Mesendoderm (in vitro differentiated cells): ENCODE measurements around the gene TSPAN15.

Experiments used
- DNase-seq: peaks from one replicate; pipeline ENCODE4 v3.0.0; 2013
- H2AK5ac ChIP-seq: 2 replicates; pipeline ENCODE4 v1.6.1; 2013; ENCODE audit warnings: low read length, inconsistent platforms
- H2BK120ac ChIP-seq: 2 replicates; pipeline ENCODE4 v1.6.1; 2013; ENCODE audit warnings: low read depth, mild to moderate bottlenecking, low read length, moderate library complexity, mixed read lengths
- H2BK15ac ChIP-seq: replicated peaks from 2 replicates; pipeline ENCODE4 v1.6.1; 2013; ENCODE audit warnings: low read depth, mild to moderate bottlenecking, moderate library complexity
- H2BK5ac ChIP-seq: 2 replicates; pipeline ENCODE4 v1.6.1; 2013; ENCODE audit warnings: low read length, inconsistent platforms
- H3K18ac ChIP-seq: 2 replicates; pipeline ENCODE4 v1.6.1; 2013; ENCODE audit warnings: mild to moderate bottlenecking, low read length, mixed read lengths
- H3K23ac ChIP-seq: one replicate; pipeline ENCODE4 v1.6.1; 2013; ENCODE audit warnings: low read length
- H3K27ac ChIP-seq: 2 replicates; pipeline ENCODE4 v1.5.1; 2013; ENCODE audit warnings: low read depth, mild to moderate bottlenecking, inconsistent platforms, low read length, moderate library complexity
- H3K27me3 ChIP-seq: 2 replicates; pipeline ENCODE4 v1.6.1; 2013; ENCODE audit warnings: low read length, control low read depth, mild to moderate bottlenecking, inconsistent platforms; ENCODE audit not compliant: insufficient read depth, poor library complexity
- H3K36me3 ChIP-seq: 2 replicates; pipeline ENCODE4 v1.6.1; 2013; ENCODE audit warnings: low read length, inconsistent platforms; ENCODE audit not compliant: control insufficient read depth, insufficient read depth
- H3K4ac ChIP-seq: one replicate; pipeline ENCODE4 v1.6.1; 2013; ENCODE audit warnings: low read depth, mild to moderate bottlenecking, low read length, moderate library complexity
- H3K4me1 ChIP-seq: 2 replicates; pipeline ENCODE4 v1.6.1; 2013; ENCODE audit warnings: low read depth, low read length, inconsistent platforms; ENCODE audit not compliant: control insufficient read depth
- H3K4me2 ChIP-seq: 2 replicates; pipeline ENCODE4 v1.6.1; 2013; ENCODE audit warnings: low read length
- H3K4me3 ChIP-seq: 2 replicates; pipeline ENCODE4 v1.5.1; 2013; ENCODE audit warnings: mild to moderate bottlenecking, low read length
- H3K56ac ChIP-seq: one replicate; pipeline ENCODE4 v1.6.1; 2013; ENCODE audit warnings: low read length
- H3K79me1 ChIP-seq: 2 replicates; pipeline ENCODE4 v1.6.1; 2013; ENCODE audit warnings: low read length, inconsistent platforms
- H3K79me2 ChIP-seq: 2 replicates; pipeline ENCODE4 v1.6.1; 2013; ENCODE audit warnings: mild to moderate bottlenecking, low read length; ENCODE audit not compliant: control insufficient read depth, insufficient read depth
- H3K9ac ChIP-seq: 2 replicates; pipeline ENCODE4 v1.6.1; 2013; ENCODE audit warnings: low read length, inconsistent platforms
- H4K5ac ChIP-seq: one replicate; pipeline ENCODE4 v1.6.1; 2013; ENCODE audit warnings: low read length
- H4K8ac ChIP-seq: one replicate; pipeline ENCODE4 v1.6.1; 2013; ENCODE audit warnings: low read depth, mild to moderate bottlenecking, control low read depth, low read length, moderate library complexity
- WGBS: extraction: QIAGEN DNeasy Blood & Tissue Kit; methylation state at CpG from one replicate; pipeline ENCODE4 v1.1.7; 2013; ENCODE audit warnings: low lambda C conversion rate, missing lambda C conversion rate; ENCODE audit not compliant: insufficient coverage; ENCODE audit errors: extremely low coverage; 5-methylcytosine and 5-hydroxymethylcytosine counted together

TSPAN15 gene

DNA sequence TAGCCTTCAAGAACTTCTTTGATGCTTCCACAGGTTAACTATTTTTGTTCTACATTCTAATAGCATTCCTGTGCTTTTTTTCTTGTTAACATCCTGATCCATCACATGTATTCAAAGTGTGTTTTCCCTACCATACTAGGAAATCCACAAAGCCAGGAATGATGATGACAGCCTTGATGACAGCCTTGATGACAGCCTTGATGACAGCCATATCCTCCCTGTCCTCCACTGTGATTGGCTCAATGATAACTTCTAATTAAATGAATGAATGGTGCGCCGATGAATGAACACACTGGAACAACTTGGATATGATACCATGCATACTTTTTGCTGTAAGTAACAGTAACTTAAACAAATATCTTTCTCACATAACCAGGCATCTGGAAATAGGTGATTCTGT lies 26.2 kb upstream of the TSPAN15 start:
- H2BK120ac ChIP-seq = no peak overlapping the region
- no peak overlapping the region for H2AK5ac ChIP-seq
- H2BK15ac ChIP-seq = no peak overlapping the region
- no peak for DNase-seq
- H3K56ac ChIP-seq = no peak overlapping the region
- no peak overlapping the region for H3K4me3 ChIP-seq
- no peak overlapping the region for H2BK5ac ChIP-seq
- no peaks in the 10 kb centered on the region for H3K36me3 ChIP-seq
- no peak overlapping the region for H3K4ac ChIP-seq
- H3K27me3 ChIP-seq = no peaks in the 10 kb centered on the region
- no peak overlapping the region for H3K18ac ChIP-seq
- no peak overlapping the region for H3K9ac ChIP-seq
- H3K79me2 ChIP-seq = no peaks in the 10 kb centered on the region
- H3K27ac ChIP-seq = no peak overlapping the region
- no peak overlapping the region for H4K8ac ChIP-seq
- no peak overlapping the region for H3K4me2 ChIP-seq
- H3K23ac ChIP-seq = no peak overlapping the region
- no peak overlapping the region for H4K5ac ChIP-seq
- H3K4me1 ChIP-seq = no peaks in the 10 kb centered on the region
- no CpG with 5 or more reads among the region's 2 CpGs for WGBS
- H3K79me1 ChIP-seq = no peaks in the 10 kb centered on the region

DNA sequence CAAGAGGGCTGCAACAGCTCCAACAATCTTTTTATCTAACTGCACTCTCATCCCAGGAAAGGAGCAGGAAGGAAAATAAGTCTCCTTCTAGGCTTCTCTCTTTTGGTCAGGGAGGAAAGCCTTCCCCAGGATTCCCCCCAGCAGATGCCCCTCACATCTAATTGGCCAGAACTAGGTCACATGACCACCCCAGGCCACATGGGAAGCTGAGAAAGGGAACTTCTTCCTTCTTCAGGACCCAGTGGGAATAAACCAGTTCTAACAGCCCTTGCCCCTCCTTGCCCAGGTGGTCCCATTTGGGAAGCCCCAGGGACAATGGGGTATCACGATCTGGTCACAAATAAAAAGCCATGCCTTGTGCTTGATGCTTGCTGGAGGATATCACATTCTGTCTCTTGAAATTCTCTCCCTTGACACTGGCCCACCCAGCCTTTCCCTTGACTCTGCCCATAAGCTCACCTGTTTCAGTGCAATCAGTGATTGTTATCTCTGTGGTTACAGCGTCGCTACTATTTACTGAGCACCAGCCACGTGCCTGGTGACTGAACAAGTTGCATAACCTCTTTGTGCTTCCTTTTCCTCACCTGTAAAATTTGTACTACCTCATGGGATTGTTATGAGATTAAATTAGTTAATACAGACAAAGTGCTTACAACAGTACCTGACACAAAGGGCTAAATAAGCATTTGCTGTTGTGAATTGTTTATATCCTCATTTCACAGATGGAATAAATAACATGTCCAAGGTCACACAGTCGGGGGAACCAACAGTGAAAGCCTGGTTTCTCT lies 25.6 kb upstream of the TSPAN15 start:
- Histone ChIP-seq H2BK15ac (no peak overlapping the region), H3K27me3 (no peaks in the 10 kb centered on the region), H3K4me2 (no peak overlapping the region), H3K56ac (no peak overlapping the region), H3K27ac (no peak overlapping the region), H4K5ac (no peak overlapping the region), H3K4me3 (no peak overlapping the region), H3K79me2 (no peaks in the 10 kb centered on the region), H3K4me1 (no peaks in the 10 kb centered on the region), H2BK120ac (no peak overlapping the region), H2AK5ac (no peak overlapping the region), H3K23ac (no peak overlapping the region), H3K18ac (no peak overlapping the region), H3K4ac (no peak overlapping the region), H2BK5ac (no peak overlapping the region), H3K9ac (no peak overlapping the region), H3K36me3 (no peaks in the 10 kb centered on the region), H4K8ac (no peak overlapping the region), H3K79me1 (no peaks in the 10 kb centered on the region)
- WGBS = no CpG with 5 or more reads among the region's 5 CpGs
- no peak for DNase-seq

DNA sequence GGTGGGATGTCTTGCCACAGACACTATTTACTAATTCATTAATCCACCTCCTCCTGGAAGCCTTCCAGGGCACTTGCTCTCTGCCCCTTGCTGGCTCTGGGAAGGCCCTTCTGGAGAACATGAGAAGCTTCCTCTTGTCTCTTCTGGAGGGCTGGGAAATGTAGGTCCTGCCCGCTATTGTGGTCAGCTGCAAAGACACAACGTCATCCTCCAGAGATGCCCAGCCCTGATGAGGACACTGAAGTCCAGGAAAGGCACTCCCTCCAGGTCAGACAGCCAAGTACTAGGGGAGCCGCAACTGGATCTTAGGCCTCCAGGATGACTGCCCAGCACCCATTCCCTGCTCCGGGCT lies 24.9 kb upstream of the TSPAN15 start:
- no CpG with 5 or more reads among the region's 4 CpGs for WGBS
- DNase-seq = no peak
- H3K9ac ChIP-seq = no peak overlapping the region
- no peak overlapping the region for H3K4ac ChIP-seq
- H3K4me3 ChIP-seq = no peak overlapping the region
- no peaks in the 10 kb centered on the region for H3K79me2 ChIP-seq
- H3K23ac ChIP-seq = no peak overlapping the region
- H3K79me1 ChIP-seq = no peaks in the 10 kb centered on the region
- H3K4me2 ChIP-seq = no peak overlapping the region
- H3K56ac ChIP-seq = no peak overlapping the region
- no peaks in the 10 kb centered on the region for H3K27me3 ChIP-seq
- no peak overlapping the region for H4K5ac ChIP-seq
- H3K4me1 ChIP-seq = no peaks in the 10 kb centered on the region
- H3K36me3 ChIP-seq = no peaks in the 10 kb centered on the region
- H2BK15ac ChIP-seq = no peak overlapping the region
- H3K27ac ChIP-seq = no peak overlapping the region
- H3K18ac ChIP-seq = no peak overlapping the region
- H4K8ac ChIP-seq = no peak overlapping the region
- no peak overlapping the region for H2AK5ac ChIP-seq
- H2BK5ac ChIP-seq = no peak overlapping the region
- no peak overlapping the region for H2BK120ac ChIP-seq

DNA sequence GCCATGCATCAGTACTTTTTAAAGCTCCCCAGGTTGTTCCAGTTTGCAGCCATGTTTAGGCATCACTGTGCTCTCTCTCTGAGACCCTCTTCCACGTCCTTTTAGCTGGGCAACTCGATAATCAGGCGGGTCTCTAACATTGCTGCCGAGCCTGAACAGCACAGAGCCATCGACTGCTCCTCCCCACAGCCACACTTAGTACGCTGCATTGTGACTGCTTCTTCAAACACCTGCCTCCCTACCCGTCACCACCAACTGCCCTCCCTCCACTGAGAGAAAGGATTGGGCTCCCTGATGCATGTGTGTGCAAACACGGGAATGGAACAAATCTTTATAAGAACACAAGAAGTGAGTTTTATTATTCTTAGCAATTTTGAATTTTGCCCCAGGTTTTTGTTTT lies 23.1 kb upstream of the TSPAN15 start:
- no peak overlapping the region for H4K8ac ChIP-seq
- H3K79me1 ChIP-seq = no peaks in the 10 kb centered on the region
- H2BK120ac ChIP-seq = no peak overlapping the region
- H3K36me3 ChIP-seq = no peaks in the 10 kb centered on the region
- no peak overlapping the region for H2BK15ac ChIP-seq
- H2BK5ac ChIP-seq = no peak overlapping the region
- H3K4me1 ChIP-seq = no peaks in the 10 kb centered on the region
- no peak overlapping the region for H3K9ac ChIP-seq
- no peak overlapping the region for H4K5ac ChIP-seq
- H3K27me3 ChIP-seq = no peaks in the 10 kb centered on the region
- no peaks in the 10 kb centered on the region for H3K79me2 ChIP-seq
- no peak overlapping the region for H3K23ac ChIP-seq
- H3K18ac ChIP-seq = no peak overlapping the region
- no peak overlapping the region for H3K4ac ChIP-seq
- no peak overlapping the region for H3K4me3 ChIP-seq
- no peak for DNase-seq
- H3K56ac ChIP-seq = no peak overlapping the region
- WGBS = no CpG with 5 or more reads among the region's 8 CpGs
- H3K27ac ChIP-seq = no peak overlapping the region
- no peak overlapping the region for H3K4me2 ChIP-seq
- no peak overlapping the region for H2AK5ac ChIP-seq

DNA sequence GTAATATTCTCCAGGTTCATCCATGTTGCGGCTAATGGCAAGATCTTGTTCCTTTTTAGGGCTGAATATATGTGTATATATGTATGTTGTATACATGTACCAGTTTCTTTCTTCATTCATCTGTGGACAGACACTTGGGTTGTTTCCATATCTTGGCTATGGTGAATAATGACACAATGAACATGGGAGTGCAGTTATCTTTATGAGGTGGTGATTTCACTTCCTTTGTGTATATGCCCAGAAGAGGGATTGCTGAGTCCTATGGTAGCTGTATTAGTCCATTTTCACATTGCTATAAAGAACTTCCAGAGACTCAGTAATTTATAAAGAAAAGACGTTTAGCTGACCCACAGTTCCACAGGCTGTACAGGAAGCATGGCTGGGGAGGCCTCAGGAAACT lies 17.1 kb upstream of the TSPAN15 start:
- Histone ChIP-seq H3K4ac (no peak overlapping the region), H4K5ac (no peak overlapping the region), H3K79me2 (no peaks in the 10 kb centered on the region), H3K4me3 (no peak overlapping the region), H4K8ac (no peak overlapping the region), H3K56ac (no peak overlapping the region), H2BK120ac (no peak overlapping the region), H3K9ac (no peak overlapping the region), H3K27ac (no peak overlapping the region), H3K79me1 (no peaks in the 10 kb centered on the region), H3K27me3 (no peaks in the 10 kb centered on the region), H3K36me3 (no peaks in the 10 kb centered on the region), H2AK5ac (no peak overlapping the region), H2BK15ac (no peak overlapping the region), H3K4me1 (no peaks in the 10 kb centered on the region), H3K4me2 (no peak overlapping the region), H3K23ac (no peak overlapping the region), H2BK5ac (no peak overlapping the region), H3K18ac (no peak overlapping the region)
- DNase-seq = no peak
- WGBS = no CpG with 5 or more reads among the region's 2 CpGs

DNA sequence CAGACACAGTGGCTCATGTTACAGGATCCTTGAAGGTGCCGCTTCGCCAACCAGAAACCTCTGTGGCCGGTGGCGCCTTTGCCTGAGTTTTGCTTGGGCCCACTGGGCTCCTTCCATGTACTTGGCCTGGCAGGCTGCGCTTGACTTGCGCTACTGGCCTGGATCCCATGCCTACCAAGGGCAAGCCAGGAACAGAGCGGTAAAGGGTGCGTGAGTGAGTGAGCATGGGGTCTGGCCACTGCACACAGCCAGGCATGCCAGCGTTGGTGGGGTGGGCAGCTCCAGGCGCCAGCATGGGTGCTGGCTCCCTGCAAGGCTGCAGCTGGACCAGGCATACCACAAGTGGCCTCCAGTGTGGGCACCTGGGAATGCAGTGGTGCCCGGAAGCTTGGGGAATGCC lies 16.3 kb upstream of the TSPAN15 start:
- no peak for DNase-seq
- no peaks in the 10 kb centered on the region for H3K79me2 ChIP-seq
- H3K79me1 ChIP-seq = no peaks in the 10 kb centered on the region
- H3K23ac ChIP-seq = no peak overlapping the region
- no peak overlapping the region for H2AK5ac ChIP-seq
- no peak overlapping the region for H4K5ac ChIP-seq
- no peak overlapping the region for H2BK5ac ChIP-seq
- no peaks in the 10 kb centered on the region for H3K36me3 ChIP-seq
- no peak overlapping the region for H4K8ac ChIP-seq
- no peak overlapping the region for H3K27ac ChIP-seq
- H3K4me1 ChIP-seq = no peaks in the 10 kb centered on the region
- no CpG with 5 or more reads among the region's 11 CpGs for WGBS
- H3K56ac ChIP-seq = no peak overlapping the region
- no peak overlapping the region for H3K4me2 ChIP-seq
- H2BK120ac ChIP-seq = no peak overlapping the region
- H3K9ac ChIP-seq = no peak overlapping the region
- no peak overlapping the region for H3K18ac ChIP-seq
- H2BK15ac ChIP-seq = no peak overlapping the region
- no peak overlapping the region for H3K4me3 ChIP-seq
- no peak overlapping the region for H3K4ac ChIP-seq
- no peaks in the 10 kb centered on the region for H3K27me3 ChIP-seq
